ENCODE results near the gene ELFN1.
"Not testable (repeated sequence)": the region's sequence is repeated elsewhere in the genome, so short reads cannot be mapped to it uniquely, and the experiment has no call there.

The ELFN1 gene

DNA sequence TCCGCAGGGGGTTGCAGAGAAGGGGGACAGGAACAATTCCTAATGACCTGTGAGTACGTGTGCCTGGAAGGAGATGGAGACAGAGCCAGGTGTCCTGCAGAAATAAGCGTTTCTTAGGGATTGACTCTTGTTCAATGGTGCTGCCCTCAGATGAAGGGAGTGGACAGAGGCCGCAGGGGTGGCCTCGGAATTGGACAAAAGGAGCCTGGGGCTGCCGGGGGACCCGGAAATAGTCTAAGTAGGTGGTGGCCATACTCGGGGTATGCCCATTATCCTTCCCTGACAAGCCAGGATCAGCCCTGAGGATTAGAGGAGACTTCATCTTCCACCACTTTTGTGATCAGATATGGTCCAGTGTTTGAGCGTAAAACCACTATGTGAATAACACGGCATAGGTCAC is 39.2 kb downstream of the ELFN1 start:
- no peak for DNase-seq (ENCODE audit: low read depth)

DNA sequence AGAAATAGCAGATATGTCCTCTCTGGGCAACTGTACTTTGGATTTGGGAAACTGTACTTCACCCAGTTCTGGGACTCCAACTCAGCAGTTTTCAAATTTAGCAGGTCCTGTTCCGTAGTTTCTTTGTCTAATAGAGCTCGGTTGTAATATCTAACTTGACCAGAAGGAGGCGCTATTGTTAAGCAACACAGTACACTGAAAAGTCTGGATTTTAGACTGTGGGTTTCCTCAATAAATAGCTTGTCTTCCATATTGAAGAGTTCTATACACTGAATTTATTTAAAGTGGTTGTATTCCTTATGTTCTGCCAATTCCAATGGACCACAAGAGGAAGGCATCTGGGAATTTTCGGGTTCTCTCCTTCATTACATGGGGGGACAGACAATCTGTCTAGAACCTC is 39.8 kb downstream of the ELFN1 start:
- DNase-seq (ENCODE audit: low read depth): no peak

DNA sequence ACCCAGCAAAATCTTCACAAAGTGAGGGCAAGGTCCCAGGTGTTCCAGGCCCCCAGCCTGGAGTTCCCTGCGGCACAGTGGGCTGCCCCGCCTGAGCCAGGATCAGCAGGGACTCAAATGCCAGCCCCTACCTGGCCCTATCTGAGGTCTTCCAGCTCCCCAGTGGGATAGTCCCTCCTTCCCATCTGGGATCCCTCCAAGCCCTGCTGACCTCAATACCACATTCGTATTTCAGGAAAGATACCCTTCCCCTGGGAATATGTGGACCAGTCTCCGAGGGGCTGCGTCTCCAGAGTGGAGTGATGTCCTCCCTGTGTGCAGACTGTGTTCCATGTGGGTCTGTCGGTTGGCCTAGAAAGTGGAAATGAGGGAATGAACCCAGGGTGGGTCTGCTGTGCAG is 40.9 kb downstream of the ELFN1 start:
- DNase-seq (ENCODE audit: low read depth): no peak

DNA sequence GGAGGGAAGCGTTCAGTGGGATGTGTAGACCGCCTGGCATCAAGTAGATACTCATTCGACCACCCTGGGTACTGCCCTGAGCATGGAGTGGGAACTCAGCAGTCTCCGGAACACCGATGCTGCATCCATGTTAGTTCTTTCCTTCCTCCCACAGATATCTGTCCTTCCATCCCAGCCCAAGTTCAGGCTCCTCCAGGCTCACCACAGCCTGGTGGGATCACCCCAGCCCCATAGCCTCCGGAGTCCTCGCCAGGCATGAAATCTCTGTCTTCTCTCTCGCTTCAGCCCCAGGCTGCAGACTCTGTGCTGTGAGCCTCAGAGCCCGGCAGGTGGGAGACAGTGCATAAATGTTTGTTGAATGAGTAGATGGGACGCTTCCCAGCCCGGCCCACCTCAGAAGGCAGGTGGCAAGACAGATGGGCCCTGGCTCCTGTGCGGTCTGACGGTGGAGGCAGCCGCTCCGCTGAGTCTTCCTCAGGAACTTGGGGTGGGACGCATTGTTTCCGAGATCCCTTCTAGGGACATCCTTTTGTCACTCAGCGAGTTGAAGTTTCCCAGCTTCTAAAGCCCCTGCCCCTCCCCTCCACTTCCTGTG is 42.9 kb downstream of the ELFN1 start:
- DNase-seq (ENCODE audit: low read depth): no peak

DNA sequence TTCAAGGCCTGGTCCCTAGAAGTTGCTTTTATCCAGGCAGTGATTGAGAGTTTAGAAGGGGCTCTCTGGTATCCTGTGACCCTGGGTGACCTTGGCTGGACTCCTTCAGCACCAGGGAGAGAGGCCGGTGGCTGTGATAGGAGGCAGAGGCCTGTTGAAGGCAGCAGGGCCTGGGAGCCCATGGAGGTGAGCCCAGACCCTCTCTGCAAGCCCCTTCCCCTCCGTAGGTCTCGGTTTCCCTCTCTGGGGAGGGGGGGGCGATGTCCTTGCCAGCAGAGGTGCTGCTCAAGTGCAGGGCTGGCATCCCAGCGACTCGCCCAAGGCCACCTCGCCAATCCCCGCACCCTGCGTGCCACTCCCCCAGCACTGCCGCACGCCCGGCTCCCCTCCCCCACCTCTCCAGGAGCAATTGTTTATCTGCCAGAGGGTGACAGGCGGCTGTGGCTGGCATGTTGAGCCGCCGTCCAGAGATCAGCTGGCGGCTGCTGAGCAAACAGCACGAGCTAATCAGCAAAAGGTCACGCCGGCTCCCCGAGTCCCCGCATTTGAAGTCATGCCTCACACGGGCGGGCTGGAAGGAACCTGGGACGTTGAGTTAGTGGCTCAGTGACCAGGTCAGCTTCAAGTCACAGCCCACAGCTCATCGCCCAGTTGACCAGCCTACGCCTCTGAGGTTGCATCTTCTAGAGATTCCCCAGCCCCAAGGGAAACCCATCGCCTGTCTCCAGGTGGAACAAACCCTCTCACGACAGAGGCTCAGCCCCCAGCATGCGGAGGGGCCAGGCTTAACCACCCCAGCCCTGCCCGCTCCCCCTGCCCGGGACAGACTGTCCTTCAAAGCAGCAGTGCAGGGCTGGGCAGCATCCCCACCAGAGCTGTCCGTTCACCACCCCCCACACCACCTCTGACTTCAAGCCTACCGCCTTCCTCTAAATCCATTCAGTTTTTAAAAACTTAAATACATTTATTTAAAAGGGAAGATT is 43.7 kb downstream of the ELFN1 start:
- no peak for DNase-seq (ENCODE audit: low read depth)

DNA sequence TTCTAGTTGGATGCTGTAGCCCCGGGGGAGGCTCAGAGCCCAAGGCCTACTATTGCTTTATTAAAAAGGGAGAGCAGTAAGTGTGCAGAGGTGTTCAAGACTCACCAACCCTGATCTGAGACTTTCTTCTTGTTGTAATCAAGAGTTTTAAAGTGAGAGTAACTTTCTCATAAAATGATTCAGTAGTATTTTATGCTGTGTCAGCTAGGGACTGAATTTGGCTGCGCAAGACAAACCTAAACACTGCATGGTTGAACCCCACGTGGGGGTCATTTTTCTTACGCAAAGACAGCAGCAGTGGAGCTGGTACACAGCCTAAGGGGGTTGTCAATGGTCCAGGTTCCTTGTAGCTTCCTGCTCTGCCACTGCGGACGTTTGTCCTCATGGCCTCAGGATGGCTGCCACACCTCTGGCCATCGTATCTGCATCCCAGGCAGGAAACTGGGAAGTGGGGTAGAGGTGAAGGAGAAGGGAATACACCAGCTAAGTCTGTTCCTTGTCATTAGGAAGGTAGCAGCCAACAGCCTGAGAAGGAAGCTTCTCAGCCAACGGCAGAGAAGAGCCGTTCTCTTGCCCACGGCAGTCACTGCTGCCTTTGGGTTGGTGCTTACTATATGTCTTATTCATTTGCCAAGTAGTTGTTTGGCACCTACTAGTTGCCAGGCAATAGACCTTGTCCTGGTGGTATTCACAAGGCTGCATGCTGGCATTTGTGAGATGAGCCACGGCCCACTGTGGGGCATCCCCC is 44.7 kb downstream of the ELFN1 start:
- no peak for DNase-seq (ENCODE audit: low read depth)

DNA sequence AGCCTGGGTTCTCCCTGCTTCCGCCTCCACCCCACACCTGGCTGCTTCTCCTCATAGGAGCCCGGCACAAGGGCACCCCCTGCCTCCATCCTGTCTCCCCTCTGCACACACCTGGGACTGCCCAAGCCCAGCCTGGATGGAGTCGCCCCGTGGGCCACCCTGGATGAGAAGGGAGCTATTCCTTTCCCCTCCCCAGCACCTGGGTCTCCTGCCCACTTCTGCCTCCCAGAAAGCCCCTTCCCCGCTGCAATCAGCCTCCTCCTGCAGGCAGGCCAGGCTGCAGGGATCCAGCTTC is 45.2 kb downstream of the ELFN1 start:
- no peak for DNase-seq (ENCODE audit: low read depth)

DNA sequence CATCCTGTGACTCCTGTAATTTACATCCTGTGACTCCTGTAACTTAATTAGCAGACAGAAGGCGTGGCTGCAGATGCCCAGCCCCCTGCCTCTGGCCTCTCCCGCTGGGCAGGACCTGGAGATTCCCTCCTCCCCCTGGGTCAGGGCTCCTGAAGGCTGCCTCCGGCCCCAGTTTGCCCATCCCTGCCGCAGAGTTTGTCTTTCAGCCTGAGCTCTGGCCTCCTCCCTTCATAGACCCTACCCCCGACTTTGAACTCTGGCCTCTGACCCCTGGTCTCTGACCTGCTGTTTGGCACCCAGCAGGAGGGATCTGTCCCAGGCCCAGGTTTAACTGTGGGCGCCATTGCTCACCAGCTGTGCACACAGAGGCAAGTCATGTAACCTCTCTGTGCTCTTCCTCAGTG is 45.6 kb downstream of the ELFN1 start:
- no peak for DNase-seq (ENCODE audit: low read depth)

DNA sequence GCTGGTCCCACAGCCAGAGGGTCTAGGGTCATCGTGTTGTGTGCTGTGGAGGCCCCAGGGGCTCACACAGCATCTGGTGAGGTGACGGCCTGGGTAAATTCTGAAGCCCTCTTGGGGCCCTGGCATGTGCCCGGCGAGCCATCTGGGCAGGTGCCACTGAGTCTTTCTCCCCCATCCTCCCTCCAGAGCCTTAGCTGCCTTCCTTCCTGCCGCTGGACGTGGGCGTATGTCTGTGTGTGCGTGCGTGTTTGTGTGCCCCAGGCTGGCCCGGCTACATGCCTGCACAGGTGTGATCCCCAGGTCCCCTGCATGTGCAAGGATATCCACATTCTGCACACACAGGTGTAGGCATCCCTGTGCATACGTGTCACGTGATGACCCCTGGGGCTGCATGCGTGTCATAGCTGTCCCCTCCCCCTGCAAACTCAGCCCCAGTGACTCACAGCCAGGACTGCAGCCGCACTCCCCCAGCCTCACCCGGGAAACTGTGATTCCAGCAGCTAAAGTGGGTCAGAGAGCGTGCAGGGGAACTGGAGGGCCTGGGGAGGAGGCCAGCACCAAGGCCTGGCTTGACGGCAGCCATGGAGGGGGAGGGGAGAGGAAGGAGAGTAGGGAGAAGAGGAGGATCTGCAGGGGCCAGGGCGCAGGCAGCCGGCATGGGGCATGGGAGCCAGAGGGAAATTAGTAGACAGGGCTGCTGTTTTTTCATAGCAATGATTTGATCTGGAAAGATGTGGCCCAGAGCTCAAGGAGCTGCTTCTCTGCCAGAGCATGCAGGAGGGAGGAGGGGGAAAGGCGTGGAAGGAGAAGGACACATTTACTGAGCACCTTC is 46.4 kb downstream of the ELFN1 start:
- DNase-seq (ENCODE audit: low read depth): no peak

DNA sequence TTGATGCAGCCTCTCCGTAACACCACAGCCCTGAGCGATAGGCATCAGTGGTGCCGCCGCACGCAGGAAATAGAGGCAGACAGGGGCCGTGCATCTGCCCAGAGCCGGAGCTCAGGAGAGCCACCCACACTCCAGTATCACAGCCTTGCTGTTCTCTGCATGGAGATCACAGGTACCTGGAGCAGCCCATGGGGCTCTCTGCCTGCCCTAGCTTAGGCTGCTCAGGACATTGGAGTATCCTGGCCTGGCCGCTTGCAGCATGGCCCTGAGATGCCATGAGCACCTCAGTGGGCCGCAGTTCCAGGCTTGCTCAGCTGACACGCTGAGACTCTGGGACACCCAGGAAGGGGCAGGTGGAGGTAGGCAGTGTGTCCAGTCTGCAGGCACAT is 47.0 kb downstream of the ELFN1 start:
- no peak for DNase-seq (ENCODE audit: low read depth)

DNA sequence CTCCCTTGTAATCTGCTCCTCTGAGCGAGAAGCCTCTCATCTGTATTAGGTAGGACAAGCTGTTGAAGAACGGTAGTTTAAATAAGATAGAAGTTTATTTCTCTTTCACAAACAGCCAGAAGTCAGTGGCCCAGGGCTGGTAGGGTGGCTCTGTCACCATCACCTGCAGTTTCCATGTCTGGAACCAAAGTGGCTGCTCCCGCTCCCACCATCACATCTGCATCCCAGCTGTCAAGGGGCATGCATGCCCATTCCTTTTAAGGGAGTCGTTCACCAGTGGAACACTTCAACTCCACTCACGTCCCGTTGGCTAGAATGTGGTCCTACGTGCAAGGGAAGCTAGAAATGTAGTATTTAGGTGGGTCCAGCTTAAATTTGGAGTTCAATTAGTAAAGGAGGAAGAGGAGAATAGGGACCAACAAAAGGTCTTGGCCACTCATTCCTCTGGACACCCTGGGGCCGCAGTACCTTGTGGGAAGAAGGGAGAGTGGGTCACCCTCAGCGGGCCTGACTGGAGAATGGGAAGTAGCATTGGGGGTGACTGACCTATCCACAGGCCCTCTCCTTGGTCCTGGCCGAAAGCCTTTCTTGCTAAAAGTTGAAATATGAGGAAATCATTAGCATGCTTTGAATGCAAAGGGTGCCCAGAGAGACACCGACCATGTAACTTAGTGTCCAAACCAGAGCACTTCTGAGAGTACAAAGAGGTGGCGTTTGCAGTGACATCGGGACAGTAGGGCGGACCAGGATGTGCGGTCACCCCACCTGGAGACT is 48.0 kb downstream of the ELFN1 start:
- DNase-seq (ENCODE audit: low read depth): no peak

DNA sequence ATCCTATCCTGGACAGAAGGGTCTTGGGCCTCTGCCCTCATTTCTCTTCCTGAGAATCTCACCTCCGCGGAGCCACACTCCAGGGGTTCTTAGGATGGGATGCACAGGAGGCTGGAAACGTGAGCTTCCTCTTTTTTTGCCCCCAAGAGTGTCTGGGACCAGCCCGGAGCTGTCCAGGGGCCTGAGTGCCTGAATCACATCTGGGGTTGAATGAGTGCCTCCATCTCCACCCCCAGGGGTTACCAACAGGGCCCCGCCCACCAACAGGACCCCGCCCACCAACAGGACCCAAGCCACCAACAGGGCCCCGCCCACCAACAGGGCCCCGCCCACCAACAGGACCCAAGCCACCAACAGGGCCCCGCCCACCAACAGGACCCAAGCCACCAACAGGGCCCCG is 48.8 kb downstream of the ELFN1 start:
- not testable (repeated sequence) for DNase-seq (ENCODE audit: low read depth)

DNA sequence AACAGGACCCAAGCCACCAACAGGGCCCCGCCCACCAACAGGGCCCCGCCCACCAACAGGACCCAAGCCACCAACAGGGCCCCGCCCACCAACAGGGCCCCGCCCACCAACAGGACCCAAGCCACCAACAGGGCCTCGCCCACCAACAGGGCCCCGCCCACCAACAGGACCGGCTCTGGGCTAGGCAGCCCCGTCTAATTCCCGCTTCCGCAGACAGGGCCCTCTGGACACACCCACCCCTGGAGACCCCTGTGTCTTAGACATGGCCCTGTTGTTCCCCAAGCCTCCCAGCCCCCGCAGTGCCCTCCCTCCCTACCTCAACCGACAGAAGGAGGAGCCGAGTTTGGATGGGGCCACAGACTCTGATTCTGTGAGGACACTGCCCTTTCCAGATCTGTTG is 49.2 kb downstream of the ELFN1 start:
- DNase-seq (ENCODE audit: low read depth): not testable (repeated sequence)

DNA sequence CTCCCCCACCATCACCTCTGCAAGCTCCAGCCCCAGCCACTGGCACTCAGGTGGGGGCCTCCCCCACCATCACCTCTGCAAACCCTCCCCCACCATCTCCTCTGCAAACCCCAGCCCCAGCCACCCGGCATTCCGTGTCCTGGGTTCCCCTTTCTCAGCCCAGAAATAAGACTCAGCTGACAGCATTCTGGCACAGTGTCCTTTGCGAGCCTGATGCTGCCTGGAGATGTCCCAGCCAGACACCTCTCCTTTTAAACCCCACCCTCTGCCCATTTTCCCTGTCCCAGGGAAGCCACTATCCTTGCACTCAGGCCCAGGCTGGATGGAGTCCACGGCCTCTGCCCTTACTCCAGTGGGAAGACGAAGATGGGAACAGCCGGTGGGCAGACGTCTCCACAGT is 49.8 kb downstream of the ELFN1 start:
- DNase-seq (ENCODE audit: low read depth): no peak

DNA sequence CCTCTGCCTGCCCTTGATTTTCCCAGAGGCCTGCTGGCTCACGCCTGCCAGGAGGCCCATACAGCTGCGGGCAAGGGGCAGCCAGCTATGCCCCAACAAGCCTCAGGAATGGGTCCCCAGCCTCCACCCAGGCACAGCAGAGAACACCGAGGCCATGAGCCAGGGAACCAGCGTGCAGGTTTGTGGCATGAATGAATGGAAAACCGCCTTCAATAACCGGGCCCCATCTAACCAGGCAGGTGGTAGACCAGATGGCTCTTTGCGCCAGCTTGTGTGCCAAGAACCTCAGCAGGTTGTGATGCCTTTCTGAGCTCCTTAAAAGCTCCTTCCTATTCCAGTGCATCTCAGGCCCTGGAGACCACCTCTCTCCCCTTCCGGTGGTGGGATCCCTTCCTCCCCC is 50.2 kb downstream of the ELFN1 start:
- DNase-seq (ENCODE audit: low read depth): no peak

DNA sequence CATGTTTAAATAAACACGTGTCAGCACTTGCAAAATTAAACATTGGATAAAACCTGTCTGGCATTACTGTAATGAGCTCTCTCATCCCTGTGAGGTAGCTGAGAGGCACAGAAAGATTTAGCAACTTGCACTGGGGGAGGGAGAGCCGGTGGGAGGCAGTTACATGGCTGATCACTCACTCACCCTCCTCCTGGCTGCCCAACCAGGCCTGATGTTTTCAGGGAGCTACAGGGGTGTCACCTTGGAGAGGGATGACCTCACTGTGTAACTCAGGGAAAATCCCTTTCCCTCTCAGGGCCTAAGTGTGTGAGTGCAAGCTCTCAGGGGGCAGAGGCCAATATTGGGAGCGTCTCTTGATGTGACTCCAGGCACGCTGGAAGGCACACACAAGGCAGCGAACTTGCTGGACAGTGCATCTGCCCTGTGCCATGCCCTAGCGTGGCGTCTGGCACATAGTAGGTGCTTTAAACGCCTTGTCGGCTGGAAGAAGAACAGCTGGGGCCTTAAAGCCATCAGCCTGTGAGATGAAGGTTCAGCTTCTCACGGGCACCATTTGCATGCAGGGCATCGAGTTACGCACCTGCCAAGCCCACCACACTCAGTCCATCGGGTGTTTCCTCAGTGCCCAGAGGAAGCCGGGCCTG is 51.1 kb downstream of the ELFN1 start:
- no peak for DNase-seq (ENCODE audit: low read depth)

DNA sequence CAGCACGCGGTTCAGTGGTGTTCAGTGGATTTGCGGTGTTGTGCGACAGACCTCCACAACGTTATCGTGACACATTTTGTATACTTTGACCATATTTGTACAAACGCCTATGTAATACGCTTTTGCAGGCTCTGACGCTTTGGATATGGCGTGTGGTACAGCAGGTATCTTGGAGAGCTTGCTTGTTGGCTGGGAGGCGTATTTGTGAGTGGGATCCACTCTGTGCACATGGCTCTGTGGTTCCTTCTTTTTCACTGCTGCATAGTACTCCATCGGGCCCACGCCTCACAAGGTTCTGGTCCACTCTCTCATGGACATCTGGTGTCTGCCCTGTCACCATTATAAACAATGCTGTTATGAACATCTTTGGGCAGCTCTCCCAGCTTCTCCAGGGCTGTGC is 53.2 kb downstream of the ELFN1 start:
- no peak for DNase-seq (ENCODE audit: low read depth)

DNA sequence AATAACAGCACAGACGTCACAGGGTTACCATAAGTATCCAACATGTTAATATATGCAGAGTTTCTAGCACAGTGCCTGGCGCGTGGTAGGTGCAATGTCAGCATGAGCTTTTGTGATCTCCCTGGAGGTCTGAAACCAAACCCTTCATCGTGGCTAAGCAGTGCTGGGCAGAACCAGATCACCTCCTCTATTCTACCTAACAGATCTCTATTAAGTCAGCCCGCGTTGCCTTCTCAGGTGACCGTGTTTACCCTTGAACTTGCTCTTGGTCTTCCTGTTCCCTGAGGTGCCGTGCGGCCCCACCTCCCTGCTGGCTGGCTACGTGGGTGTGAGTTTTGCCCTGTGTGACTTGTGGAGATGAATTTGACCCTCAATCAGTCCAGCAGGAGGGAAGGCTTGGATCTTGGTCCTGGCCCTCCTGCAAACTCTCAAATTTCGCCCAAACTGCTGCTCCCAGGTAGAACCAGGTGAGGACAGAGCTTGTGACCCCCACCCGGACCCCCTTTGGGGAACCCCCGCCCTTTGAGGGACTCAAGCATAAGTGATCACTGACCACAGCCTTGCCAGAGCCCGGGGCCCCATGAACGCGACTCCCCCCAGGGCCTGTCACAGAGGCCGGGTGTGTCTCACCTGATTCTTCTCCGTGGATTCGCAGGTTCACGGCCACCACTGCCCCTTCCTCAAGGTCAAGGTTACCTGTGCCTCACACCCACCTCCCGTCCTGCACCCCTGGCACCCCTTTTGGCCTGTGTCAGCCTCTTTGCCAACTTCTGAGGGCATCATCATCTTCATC is 54.2 kb downstream of the ELFN1 start:
- DNase-seq (ENCODE audit: low read depth): no peak

DNA sequence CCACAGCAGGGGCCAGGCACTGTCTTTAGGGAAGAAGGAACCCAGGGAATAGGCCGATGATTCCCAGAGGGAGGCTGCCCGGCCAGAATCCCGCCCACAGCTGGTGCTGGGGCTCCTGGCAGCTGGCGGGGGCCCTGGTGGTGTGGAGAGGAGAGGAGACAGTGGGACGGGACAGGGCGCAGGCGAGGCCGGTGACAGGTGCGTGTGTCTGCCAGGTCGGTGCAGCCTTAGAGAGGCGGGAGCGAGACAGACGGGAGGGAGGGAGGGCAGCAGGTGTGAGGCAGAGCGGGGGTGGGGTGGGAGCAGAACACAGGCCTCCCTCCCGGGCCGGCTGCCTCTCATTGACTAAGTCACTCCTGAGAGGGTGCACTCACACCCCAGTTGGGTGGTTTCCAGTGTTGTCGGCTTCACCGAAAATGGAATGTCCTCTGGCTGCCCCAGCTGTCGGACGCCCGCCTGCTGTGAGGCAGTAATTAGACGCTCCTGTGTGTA is 55.2 kb downstream of the ELFN1 start:
- no peak for DNase-seq (ENCODE audit: low read depth)
